ENCODE results near the gene TSPAN31.

GRCh38 chr12:57767305-57767698 lies 22.5 kb downstream of the TSPAN31 start:
- TF ChIP-seq EZH2 (IDR thresholded peaks at IDR 0.05; ENCODE audit: low read depth, unreplicated experiment) (no peak), CTCF (conservative IDR thresholded peaks at IDR 0.05; ENCODE audit: low read depth in 2 of 2) (no peak), REST (IDR thresholded peaks at IDR 0.05; ENCODE audit: unreplicated experiment) (no peak), POLR2AphosphoS5 (IDR thresholded peaks at IDR 0.05; ENCODE audit: low read depth) (no peak), EZH2phosphoT487 (IDR thresholded peaks at IDR 0.05; ENCODE audit: unreplicated experiment) (no peak), JUNB (IDR thresholded peaks at IDR 0.05; ENCODE audit: unreplicated experiment) (no peak), CREB1 (CRISPR knock-in tag; IDR thresholded peaks at IDR 0.05; ENCODE audit: low read depth) (no peak), ETS1 (IDR thresholded peaks at IDR 0.05) (no peak), NANOG (IDR thresholded peaks at IDR 0.05; ENCODE audit: borderline replicate concordance) (no peak), ZNF331 (CRISPR knock-in tag; IDR thresholded peaks at IDR 0.05; ENCODE audit: low read depth) (no peak), ZNF114 (CRISPR knock-in tag; IDR thresholded peaks at IDR 0.05) (no peak), STAT1 (IDR thresholded peaks at IDR 0.05; ENCODE audit: unreplicated experiment) (no peak)

All from GM23338 (cell line).